RCC 7860 (cell line): ENCODE data around the gene ISYNA1.
A peak's percentile ranks its signal among the peaks of the same experiment; 100 is the strongest.

ENCODE experiments used
- DNase-seq: peaks from one replicate; pipeline ENCODE4 v3.0.0-alpha.2; 2015; ENCODE audit warnings: low spot score
- FAIRE-seq: peaks from 2 replicates; lab custom pipeline; 2012; peaks lifted over from hg19 to GRCh38; lab: Jason Lieb, UNC

The ISYNA1 gene

DNA sequence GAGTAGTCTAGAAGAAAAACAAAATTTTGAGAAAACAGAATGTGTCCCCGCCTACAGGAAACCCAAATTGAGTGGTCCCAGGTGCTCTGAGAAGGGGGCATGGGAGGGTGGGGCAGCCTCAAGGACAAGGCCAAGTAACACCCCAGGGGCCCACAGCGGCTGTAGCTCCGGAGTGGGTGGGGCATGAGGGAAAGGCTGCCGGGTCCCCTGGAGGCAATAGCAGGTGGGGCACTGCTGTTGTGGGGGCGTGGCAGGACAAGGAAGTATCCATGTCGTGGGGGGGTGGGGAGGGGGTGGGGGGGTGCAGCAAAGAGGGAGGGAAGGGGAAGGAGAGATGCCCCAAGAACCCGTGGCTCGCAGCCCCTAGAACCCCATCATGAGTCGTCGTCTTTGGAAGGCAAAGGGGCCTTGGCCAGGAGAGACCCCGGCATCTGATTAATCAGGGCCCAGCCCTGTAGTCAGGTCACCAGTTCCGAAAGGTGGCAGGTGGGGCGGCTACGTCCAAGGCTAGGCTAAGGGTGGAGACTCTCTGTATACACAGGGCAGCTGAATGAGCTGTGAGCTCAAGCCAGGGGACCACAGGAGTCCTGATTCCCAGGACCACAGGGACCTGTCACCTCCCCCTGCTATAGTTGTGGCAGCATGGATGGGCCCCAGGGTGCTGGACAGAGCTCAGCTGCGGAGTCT, 7.5 kb upstream of the ISYNA1 start:
- DNase-seq (no peak), FAIRE-seq (no peak)

GRCh38 chr19:18444513-18444912, 6.6 kb upstream of the ISYNA1 start:
- no peak for FAIRE-seq
- no peak for DNase-seq

DNA sequence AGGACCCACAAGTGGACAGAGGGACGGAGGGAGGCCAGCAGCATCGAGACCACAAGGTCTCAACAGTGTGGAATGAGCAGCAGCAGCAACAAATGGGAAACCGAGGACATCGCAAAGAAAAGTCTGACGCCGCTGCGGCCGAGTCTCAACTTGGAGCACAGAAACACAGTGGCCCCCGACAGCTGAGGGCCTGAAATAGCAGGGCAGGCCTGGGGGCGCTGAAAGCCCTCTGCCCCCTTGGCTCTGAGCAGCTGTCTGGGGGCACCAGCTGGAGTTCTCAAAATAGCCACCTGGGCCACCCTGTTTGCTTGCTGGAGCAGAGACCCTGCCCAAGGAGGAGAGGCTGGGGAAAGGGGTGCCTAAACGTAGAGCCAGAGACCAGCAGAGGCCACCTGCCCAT, 5.9 kb upstream of the ISYNA1 start:
- DNase-seq (no peak), FAIRE-seq (no peak)

GRCh38 chr19:18443406-18443805, 5.5 kb upstream of the ISYNA1 start:
- DNase-seq (no peak), FAIRE-seq (no peak)

GRCh38 chr19:18442941-18443340, 5.0 kb upstream of the ISYNA1 start:
- no peak for DNase-seq
- FAIRE-seq, result no peak

DNA sequence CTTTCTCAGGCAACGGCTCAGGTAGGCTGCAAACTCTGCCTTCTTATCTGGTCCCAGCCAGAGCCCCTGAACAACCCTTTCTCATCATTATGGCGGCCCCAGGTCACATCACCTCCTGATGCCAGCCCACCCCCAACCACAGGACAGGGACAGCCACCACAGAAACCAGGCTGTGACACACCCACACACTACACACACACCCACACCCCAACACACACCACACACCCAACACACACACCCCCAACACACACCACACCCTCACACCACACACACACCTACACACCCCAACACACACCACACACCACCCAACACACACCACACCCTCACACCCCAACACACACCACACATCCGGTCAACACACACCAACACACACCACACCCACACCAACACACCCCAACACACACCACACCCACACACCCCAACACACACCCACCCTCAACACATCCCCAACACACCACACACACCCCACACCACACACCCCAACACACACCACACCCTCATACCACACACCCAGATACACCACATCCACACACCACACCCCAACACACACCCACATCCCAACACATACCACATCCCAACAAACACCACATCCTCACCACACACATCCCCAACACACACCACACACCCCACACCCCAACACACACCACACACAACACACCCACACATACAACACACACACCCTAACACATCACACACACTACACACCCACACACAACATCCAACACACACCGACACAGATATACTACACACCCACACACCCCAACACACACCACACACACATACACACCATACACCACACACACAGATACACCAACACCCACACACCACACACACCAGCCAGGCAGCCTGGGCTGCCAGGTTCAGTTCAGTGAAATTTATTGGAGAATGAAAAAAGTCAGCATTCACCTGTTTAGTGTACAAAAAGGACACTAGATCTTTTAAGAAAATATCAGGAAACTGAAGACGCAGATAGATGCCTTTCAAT, 4.2 kb upstream of the ISYNA1 start:
- FAIRE-seq, result no peak

DNA sequence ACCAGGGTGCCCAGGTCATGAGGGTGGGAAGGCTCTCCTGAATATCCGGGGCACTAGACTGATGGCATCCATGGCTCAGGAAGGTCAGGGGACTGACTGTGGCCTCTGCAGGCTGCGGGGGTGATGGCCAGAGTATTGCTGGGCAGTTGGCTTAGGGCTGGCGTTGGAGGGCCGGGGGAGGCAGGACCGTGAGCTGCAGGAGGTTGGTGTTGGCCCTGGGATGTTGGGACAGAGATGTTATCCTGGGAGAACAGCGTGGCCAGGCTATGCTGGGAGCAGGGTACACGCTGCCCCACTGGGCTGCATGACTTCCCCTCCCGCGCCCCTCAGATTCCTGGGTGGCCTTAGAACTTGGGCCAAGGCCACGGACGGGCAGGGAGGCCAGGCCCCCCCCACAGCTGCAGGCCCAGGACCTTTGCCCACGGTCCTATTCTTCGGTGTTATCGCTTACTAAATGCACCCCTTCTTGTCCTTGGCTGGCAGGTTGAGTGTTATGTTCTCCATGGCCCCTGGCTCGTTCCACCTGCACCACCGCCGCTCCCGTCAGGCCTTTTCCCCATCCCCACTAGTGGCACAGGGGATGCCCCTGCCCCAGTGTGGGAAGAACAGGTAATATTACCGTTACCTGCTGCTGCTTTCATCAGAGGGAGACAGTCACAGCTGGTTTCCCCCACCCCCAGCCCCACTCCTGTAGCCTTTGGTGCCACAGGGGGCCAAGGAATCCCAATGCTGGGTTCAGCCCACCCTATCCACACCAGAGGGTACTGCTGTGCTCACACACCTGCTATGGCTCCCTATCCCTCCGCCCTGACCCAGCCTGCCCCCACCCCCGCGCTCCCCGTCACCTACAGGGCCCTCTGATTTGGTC, 3.2 kb upstream of the ISYNA1 start:
- FAIRE-seq, result no peak
- DNase-seq, result no peak

More for the DNA sequence above, 4.2 kb upstream of the ISYNA1 start:
- no peak for DNase-seq

DNA sequence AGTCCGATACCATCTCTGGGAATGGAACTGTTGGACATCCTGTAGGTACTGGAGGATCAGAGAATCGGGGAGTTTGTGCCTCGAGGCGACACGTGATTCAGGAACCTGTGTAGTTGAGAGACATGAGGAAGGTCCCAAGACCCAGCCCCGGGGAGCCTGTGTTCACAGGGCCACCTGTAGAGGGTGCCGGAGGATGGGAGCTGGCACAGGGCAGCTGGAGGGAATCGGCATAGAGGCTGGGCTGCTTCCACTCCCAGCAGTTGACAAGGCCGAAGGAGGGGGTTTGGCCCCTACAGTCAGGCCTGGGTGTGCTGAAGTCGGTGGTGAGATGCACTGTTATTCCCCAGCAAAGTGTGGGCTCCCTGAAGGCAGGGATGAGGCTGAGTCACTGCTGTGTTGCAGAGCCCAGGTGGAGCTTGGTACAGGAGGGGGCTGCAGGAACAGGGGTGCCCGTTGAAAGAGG, 2.5 kb upstream of the ISYNA1 start:
- DNase-seq (no peak), FAIRE-seq (no peak)

GRCh38 chr19:18439910-18440237, 1.9 kb upstream of the ISYNA1 start:
- DNase-seq (no peak), FAIRE-seq (no peak)

GRCh38 chr19:18439025-18439909, 1.3 kb upstream of the ISYNA1 start:
- FAIRE-seq, result no peak

GRCh38 chr19:18438331-18439024, 545 bp upstream of the ISYNA1 start:
- no peak for FAIRE-seq

More at GRCh38 chr19:18439025-18439909, 1.3 kb upstream of the ISYNA1 start:
- no peak for DNase-seq

GRCh38 chr19:18436671-18437490, 1.1 kb downstream of the ISYNA1 start:
- DNase-seq (peak; percentile 32), FAIRE-seq (no peak)

More at GRCh38 chr19:18438331-18439024, 545 bp upstream of the ISYNA1 start:
- no peak for DNase-seq

GRCh38 chr19:18435842-18436670, 1.9 kb downstream of the ISYNA1 start:
- FAIRE-seq, result no peak
- no peak for DNase-seq

GRCh38 chr19:18435178-18435841, 2.6 kb downstream of the ISYNA1 start:
- FAIRE-seq, result no peak

DNA sequence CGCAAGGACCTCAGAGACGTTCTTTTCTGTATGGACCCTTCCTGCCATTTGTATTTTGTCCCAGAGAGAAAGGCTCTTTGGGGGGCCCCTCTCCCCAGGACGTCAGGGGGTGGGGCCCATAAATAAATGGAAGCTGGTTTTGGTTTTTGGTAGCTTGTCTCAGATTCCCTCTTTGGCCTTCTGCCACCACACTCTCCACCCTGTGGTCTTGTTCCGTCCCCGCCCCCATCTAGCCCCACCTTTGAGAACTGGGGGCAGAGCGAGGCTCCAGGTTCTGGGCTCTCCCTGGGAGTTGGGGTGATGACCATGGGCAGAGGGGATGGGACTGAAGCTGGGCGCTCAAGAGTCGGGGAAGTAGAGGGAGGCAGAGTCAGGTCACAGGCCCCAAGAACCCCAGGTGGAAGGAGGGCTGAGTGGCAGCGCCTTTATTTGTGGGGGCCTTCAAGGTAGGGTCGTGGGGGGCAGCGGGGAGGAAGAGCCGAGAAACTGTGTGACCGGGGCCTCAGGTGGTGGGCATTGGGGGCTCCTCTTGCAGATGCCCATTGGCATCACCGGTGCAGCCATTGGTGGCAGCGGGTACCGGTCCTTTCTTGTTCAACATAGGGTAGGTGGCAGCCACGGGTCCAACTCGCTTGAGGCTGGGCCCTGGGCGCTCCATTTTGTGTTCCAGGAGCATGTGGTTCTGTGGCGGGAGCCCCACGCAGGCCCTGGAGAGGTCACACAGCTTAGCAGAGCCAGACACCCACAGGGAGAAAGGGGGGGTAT, 3.3 kb downstream of the ISYNA1 start:
- DNase-seq (no peak), FAIRE-seq (no peak)

More at GRCh38 chr19:18435178-18435841, 2.6 kb downstream of the ISYNA1 start:
- no peak for DNase-seq

- FAIRE-seq, result no peak
- no peak for DNase-seq
These were observed 4.1 kb downstream of the ISYNA1 start for GRCh38 chr19:18433735-18434398.
